T-helper 9 cell (primary cell): ENCODE results near the gene PRG3.

ENCODE experiments used
- DNase-seq: peaks from one replicate; pipeline ENCODE4 v3.0.0-alpha.2; 2020

PRG3 gene

GRCh38 chr11:57335343-57336110 is 45.4 kb downstream of the PRG3 start, which contains the start of gene SSRP1:
SSRP1 (minus strand) TSS chr11:57335892; CDS start chr11:57335121, 771 bp downstream.
- DNase-seq: peak; percentile 77

- DNase-seq: no peak
Observed at GRCh38 chr11:57335023-57335342, 46.0 kb downstream of the PRG3 start.

GRCh38 chr11:57332694-57333440 is 48.1 kb downstream of the PRG3 start:
- DNase-seq: no peak

- DNase-seq: no peak
Observed at GRCh38 chr11:57331720-57332119, 49.2 kb downstream of the PRG3 start.

GRCh38 chr11:57330029-57330428 is 50.9 kb downstream of the PRG3 start:
- DNase-seq: no peak

DNA sequence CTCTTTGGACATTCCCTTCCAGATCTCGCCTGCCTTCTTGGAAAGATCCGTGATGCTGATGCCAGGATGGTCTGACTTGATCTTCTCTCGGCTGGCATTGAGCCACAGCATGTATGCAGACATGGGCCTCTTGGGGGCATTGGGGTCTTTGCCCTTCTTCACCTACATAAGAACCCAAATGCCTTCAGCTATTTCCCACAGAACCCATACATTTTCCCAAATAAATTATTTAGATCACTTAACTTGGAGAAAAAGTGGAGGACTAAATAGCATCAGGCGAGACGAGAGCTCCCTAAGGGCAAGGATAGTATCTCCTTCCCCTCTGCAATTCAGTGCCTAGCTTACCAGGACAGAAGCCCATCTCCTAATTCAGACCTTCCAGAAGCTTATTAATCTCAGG is 53.2 kb downstream of the PRG3 start:
- no peak for DNase-seq
